GM23248 (cell line): ENCODE results near the gene RAB3IP. TPM values are rescaled to one million over a fixed set of nuclear protein-coding genes. Genes with fewer than 3 reads are reported as not detected.
"Not testable (repeated sequence)": the region's sequence is repeated elsewhere in the genome, so short reads cannot be mapped to it uniquely, and the experiment has no call there.

ENCODE experiments used
- DNase-seq: peaks from one replicate; pipeline ENCODE4 v3.0.0-alpha.2; 2015
- H2AFZ ChIP-seq: fragments of 200-600 bp; sonication (generic); 2 replicates; pipeline ENCODE4 v1.6.1; 2016; ENCODE audit warnings: antibody characterized with exemption
- H3F3A ChIP-seq: fragments of 200-600 bp; sonication (generic); 2 replicates; pipeline ENCODE4 v1.6.1; 2016; ENCODE audit warnings: mild to moderate bottlenecking, antibody characterized with exemption, mixed run types; ENCODE audit not compliant: insufficient read depth
- H3K27ac ChIP-seq: fragments of 200-600 bp; sonication (generic); 2 replicates; pipeline ENCODE4 v1.5.1; 2016; ENCODE audit warnings: mild to moderate bottlenecking
- H3K27me3 ChIP-seq: fragments of 200-600 bp; sonication (generic); replicated peaks from 2 replicates; pipeline ENCODE4 v1.6.1; 2016; ENCODE audit warnings: mild to moderate bottlenecking; ENCODE audit not compliant: insufficient read depth
- H3K36me3 ChIP-seq: fragments of 200-600 bp; sonication (generic); 2 replicates; pipeline ENCODE4 v1.6.1; 2016; ENCODE audit warnings: low read depth, mild to moderate bottlenecking
- H3K4me1 ChIP-seq: fragments of 200-600 bp; sonication (generic); 2 replicates; pipeline ENCODE4 v1.6.1; 2016; ENCODE audit warnings: mild to moderate bottlenecking; ENCODE audit not compliant: insufficient read depth
- H3K4me2 ChIP-seq: fragments of 200-600 bp; sonication (generic); one replicate; pipeline ENCODE4 v1.6.1; 2016; ENCODE audit warnings: mild to moderate bottlenecking; ENCODE audit not compliant: unreplicated experiment
- H3K4me3 ChIP-seq: fragments of 200-600 bp; sonication (generic); 2 replicates; pipeline ENCODE4 v1.5.1; 2016; ENCODE audit warnings: mild to moderate bottlenecking
- H3K79me2 ChIP-seq: fragments of 200-600 bp; sonication (generic); 2 replicates; pipeline ENCODE4 v1.6.1; 2016; ENCODE audit warnings: mild to moderate bottlenecking; ENCODE audit not compliant: insufficient read depth
- H3K9ac ChIP-seq: fragments of 200-600 bp; sonication (generic); 2 replicates; pipeline ENCODE4 v1.6.1; 2016; ENCODE audit warnings: mild to moderate bottlenecking
- H3K9me2 ChIP-seq: fragments of 200-600 bp; sonication (generic); 2 replicates; pipeline ENCODE4 v1.6.1; 2016; ENCODE audit warnings: mixed run types, mild to moderate bottlenecking, moderate library complexity; ENCODE audit not compliant: insufficient read depth
- H3K9me3 ChIP-seq: fragments of 200-600 bp; sonication (generic); one replicate; pipeline ENCODE4 v1.6.1; 2017; ENCODE audit warnings: low read depth
- H4K20me1 ChIP-seq: fragments of 200-600 bp; sonication (generic); 2 replicates; pipeline ENCODE4 v1.6.0; 2016; ENCODE audit not compliant: insufficient read depth
- EZH2 ChIP-seq: fragments of 200-600 bp; sonication (generic); IDR thresholded peaks from 2 replicates; pipeline ENCODE4 v1.6.1; 2018; ENCODE audit warnings: antibody characterized with exemption, mild to moderate bottlenecking; ENCODE audit not compliant: insufficient read depth, poor library complexity, severe bottlenecking
- EZH2phosphoT487 ChIP-seq: fragments of 200-600 bp; sonication (generic); IDR thresholded peaks from 2 replicates; pipeline ENCODE4 v1.6.1; 2018; ENCODE audit warnings: antibody characterized with exemption, moderate library complexity, mild to moderate bottlenecking, low read depth; ENCODE audit not compliant: insufficient read depth
- WGBS, 2 experiments: methylation state at CpG; one replicate each; pipeline ENCODE4 v1.1.6; 2015 to 2017; ENCODE audit warnings: low lambda C conversion rate in 2 of 2, low coverage in 1 of 2; ENCODE audit errors: missing lambda C conversion rate in 2 of 2; 5-methylcytosine and 5-hydroxymethylcytosine counted together
- in situ Hi-C: fragments of 300-500 bp; cut with MboI; formaldehyde crosslinking; loops from 2 replicates; pipeline ENCODE4 v1.15.0; 2020
- polyA plus RNA-seq: library from polyadenylated mRNA; unstranded; fragments of >200 nt; fragmentation: Nextera tagmentation; extraction: Ambion mirVana; gene quantifications from 2 replicates; pipeline ENCODE4 v1.2.1, GENCODE V29; 2016
- total RNA-seq: library from RNA; depleted of rRNA; stranded (reverse); fragments of >200 nt; shearing (Covaris generic); gene quantifications from 2 replicates; pipeline ENCODE4 v1.2.3, GENCODE V29; 2014

Gene RAB3IP
- total and polyA plus RNA-seq, 2 experiments from 2014 or later, result 2.5 to 3.6 TPM

DNA sequence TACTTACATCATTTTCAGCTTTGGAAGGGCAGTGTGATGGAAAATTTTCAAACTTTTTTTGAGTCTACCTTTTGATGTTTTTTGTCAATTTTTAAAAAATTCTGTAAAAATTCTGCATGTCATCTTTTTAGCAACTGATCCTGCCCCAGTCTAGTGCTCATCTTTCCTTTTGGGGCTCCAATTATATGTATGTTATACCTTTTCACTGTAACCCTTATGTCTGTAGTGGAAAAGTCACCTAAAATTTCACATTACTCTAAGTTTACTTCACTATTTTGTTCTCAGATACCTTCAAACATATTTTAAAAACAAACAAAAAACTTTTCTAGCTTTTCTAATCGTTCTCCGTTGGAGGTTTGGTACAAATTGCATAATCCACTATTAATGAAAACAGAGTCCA, 53.9 kb downstream of the RAB3IP start:
- Histone ChIP-seq H3K4me2 (no peak overlapping the region), H3K36me3 (no peaks in the 10 kb centered on the region), H4K20me1 (no peaks in the 10 kb centered on the region), H3F3A (no peaks in the 10 kb centered on the region), H3K79me2 (no peaks in the 10 kb centered on the region), H3K4me1 (no peaks in the 10 kb centered on the region), H3K4me3 (no peak overlapping the region), H3K9me2 (no peaks in the 10 kb centered on the region), H3K27me3 (no peaks in the 10 kb centered on the region), H2AFZ (no peak overlapping the region), H3K9ac (no peak overlapping the region), H3K27ac (no peak overlapping the region), H3K9me3 (no peaks in the 10 kb centered on the region)
- 87 to 90% methylated on average over 2 of the region's 2 CpGs for WGBS, 2 experiments
- in situ Hi-C loops, result no loop called here
- no peak for TF ChIP-seq EZH2
- no peak for TF ChIP-seq EZH2phosphoT487
- no peak for DNase-seq

DNA sequence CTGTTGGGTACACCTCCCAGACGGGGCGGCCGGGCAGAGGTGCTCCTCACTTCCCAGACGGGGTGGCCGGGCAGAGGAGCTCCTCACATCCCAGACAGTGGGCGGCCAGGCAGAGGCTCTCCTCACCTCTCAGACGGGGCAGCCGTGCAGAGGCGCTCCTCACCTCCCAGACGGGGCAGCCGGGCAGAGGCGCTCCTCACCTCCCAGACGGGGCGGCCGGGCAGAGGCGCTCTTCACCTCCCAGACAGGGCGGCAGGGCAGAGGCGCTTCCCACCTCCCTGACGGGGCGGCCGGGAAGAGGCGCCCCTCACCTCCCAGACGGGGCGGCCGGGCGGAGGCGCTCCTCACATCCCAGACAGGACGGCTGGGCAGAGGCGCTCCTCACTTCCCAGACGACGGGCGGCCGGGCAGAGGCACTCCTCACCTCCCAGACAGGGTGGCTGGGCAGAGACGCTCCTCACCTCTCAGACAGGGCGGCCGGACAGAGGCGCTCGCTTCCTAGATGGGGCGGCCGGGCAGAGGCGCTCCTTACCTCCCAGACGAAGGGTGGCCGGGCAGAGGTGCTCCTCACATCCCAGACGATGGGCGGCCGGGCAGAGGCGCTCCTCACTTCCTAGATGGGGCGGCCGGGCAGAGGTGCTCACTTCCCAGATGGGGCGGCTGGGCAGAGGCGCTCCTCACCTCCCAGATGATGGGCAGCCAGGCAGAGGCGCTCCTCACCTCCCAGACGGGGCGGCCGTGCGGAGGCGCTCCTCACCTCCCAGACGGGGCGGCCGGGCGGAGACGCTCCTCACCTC, 68.6 kb downstream of the RAB3IP start:
- H3K4me1 ChIP-seq, H3K9me2 ChIP-seq, H3K9me3 ChIP-seq, H3K27me3 ChIP-seq, H3K4me3 ChIP-seq, H3K9ac ChIP-seq, H4K20me1 ChIP-seq, H3K4me2 ChIP-seq, H3K27ac ChIP-seq, H3F3A ChIP-seq, in situ Hi-C loops, DNase-seq, H2AFZ ChIP-seq, H3K36me3 ChIP-seq, H3K79me2 ChIP-seq: not testable (repeated sequence)
- 80 to 85% methylated on average over 9 to 62 of the region's 62 CpGs for WGBS, 2 experiments

DNA sequence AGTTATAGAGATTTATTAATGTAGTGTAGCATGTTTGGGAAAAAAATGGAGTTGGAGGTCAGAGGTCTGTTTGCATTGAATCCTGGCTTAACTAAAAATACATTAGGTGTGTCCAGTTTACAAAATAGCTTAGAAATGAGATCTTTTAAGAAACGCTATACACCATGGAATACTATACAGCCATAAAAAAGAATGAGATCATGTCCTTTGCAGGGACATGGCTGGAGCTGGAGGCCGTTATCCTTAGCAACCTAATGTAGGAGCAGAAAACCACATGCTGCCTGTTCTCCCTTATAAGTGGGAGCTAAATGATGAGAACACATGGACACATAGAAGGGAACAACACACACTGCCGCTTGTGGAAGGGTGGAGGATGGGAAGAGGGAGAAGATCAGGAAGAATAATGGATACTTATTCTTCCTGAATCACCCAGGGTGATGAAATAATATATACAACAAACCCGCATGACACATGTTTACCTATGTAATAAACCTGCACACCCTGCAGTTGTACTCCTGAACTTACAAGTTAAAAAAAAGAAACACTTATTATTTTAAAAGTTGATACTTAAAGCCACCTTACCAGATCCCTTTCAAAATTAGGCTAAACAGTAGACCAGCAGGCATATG, 72.3 kb downstream of the RAB3IP start:
- H3K9me3 ChIP-seq, result no peaks in the 10 kb centered on the region
- H3K79me2 ChIP-seq, result no peaks in the 10 kb centered on the region
- H3K4me2 ChIP-seq, result no peak overlapping the region
- H2AFZ ChIP-seq, result no peak overlapping the region
- H3K27ac ChIP-seq, result no peak overlapping the region
- H4K20me1 ChIP-seq, result no peaks in the 10 kb centered on the region
- TF ChIP-seq EZH2phosphoT487, result no peak
- no peak for TF ChIP-seq EZH2
- no peaks in the 10 kb centered on the region for H3K36me3 ChIP-seq
- H3K4me1 ChIP-seq, result no peaks in the 10 kb centered on the region
- H3K27me3 ChIP-seq, result no peaks in the 10 kb centered on the region
- in situ Hi-C loops, result no loop called here
- H3K9ac ChIP-seq, result no peak overlapping the region
- DNase-seq, result no peak
- no peak overlapping the region for H3K4me3 ChIP-seq
- 55 to 68% methylated on average over 4 of the region's 4 CpGs for WGBS, 2 experiments
- H3K9me2 ChIP-seq, result no peaks in the 10 kb centered on the region
- H3F3A ChIP-seq, result no peaks in the 10 kb centered on the region

DNA sequence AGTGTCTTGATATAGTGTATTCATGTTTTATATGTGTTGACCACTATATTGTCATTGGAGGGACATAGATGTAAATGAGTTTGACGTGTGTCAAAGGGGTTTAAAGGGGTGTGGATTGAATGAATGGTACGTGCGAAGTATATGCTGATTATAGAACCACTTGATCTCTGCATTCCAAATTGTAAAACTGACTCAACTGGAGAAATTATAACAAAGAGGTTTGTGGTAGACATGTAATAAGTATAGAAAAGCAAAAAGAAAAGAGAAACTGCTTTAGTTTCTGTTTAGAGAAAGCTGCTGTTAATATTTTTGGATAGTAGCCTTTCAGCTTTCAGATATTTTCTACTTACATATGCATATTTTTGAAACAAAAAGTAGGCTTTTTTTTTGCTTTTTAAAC, 77.4 kb downstream of the RAB3IP start:
- H3K9ac ChIP-seq, result no peak overlapping the region
- no peaks in the 10 kb centered on the region for H3K36me3 ChIP-seq
- no peak overlapping the region for H3K27ac ChIP-seq
- TF ChIP-seq EZH2 (no peak), EZH2phosphoT487 (no peak)
- in situ Hi-C loops, result no loop called here
- H3K4me1 ChIP-seq, result no peaks in the 10 kb centered on the region
- no peak overlapping the region for H3K4me2 ChIP-seq
- DNase-seq, result no peak
- no peaks in the 10 kb centered on the region for H3K9me3 ChIP-seq
- WGBS, 2 experiments, result 79 to 85% methylated on average over 3 of the region's 3 CpGs
- no peak overlapping the region for H3K4me3 ChIP-seq
- no peaks in the 10 kb centered on the region for H3K79me2 ChIP-seq
- H4K20me1 ChIP-seq, result no peaks in the 10 kb centered on the region
- no peaks in the 10 kb centered on the region for H3K9me2 ChIP-seq
- H2AFZ ChIP-seq, result no peak overlapping the region
- H3K27me3 ChIP-seq, result no peaks in the 10 kb centered on the region
- H3F3A ChIP-seq, result no peaks in the 10 kb centered on the region
